Upper lobe of right lung (tissue), 1 donor: ENCODE results near the gene GATAD2B. TPM values are rescaled to one million over a fixed set of nuclear protein-coding genes. Genes with fewer than 3 reads are reported as not detected.

Experiments
- ATAC-seq: fragments of 200-7000 bp; cut with Tn5 transposase; one replicate; pipeline ENCODE4 v1.9.1; 2020; ENCODE audit warnings: mild to moderate bottlenecking, moderate library complexity
- DNase-seq: peaks from one replicate; pipeline ENCODE4 v3.0.0-alpha.2; 2020
- H3K27ac ChIP-seq: fragments of 200-600 bp; one replicate; pipeline ENCODE4 v1.8.0; 2022
- H3K27me3 ChIP-seq: fragments of 200-600 bp; one replicate; pipeline ENCODE4 v1.8.0; 2022; ENCODE audit warnings: mild to moderate bottlenecking
- H3K36me3 ChIP-seq: fragments of 200-600 bp; one replicate; pipeline ENCODE4 v1.8.0; 2022
- H3K4me1 ChIP-seq: fragments of 200-600 bp; one replicate; pipeline ENCODE4 v1.8.0; 2022
- H3K4me3 ChIP-seq: fragments of 200-600 bp; one replicate; pipeline ENCODE4 v1.8.0; 2022; ENCODE audit warnings: mild to moderate bottlenecking
- H3K9me3 ChIP-seq: fragments of 200-600 bp; one replicate; pipeline ENCODE4 v1.8.0; 2022
- CTCF ChIP-seq: fragments of 200-600 bp; IDR thresholded peaks from one replicate; pipeline ENCODE4 v1.8.0; 2022; ENCODE audit warnings: antibody characterized with exemption
- intact Hi-C: fragments of 100-400 bp; cut with DNase I; formaldehyde crosslinking; loops from one replicate; pipeline ENCODE4 v1.11.0; 2022
- long read RNA-seq: library from polyadenylated mRNA; unstranded; transcript quantifications from one replicate; pipeline ENCODE4 v2.0.0, GENCODE V29; 2021
- total RNA-seq: library from RNA; stranded (reverse); fragmentation: NEBNext Ultra II Directional; extraction: Animal tissue kit (Norgen Biotek cat#: 25700); gene quantifications from one replicate; pipeline ENCODE4 v1.2.1, GENCODE V29; 2021
- donor health status: DM: no; HTN: yes; CAD: no; lungs with severe emphysema.

The GATAD2B gene
- 55.1 TPM for total RNA-seq
- long read RNA-seq, full-length matches to known transcripts: 1 of 7 reads
- long read RNA-seq, partial matches to known transcripts: 2 of 7 reads
- long read RNA-seq, other reads (novel, unspliced or antisense): 4 of 7 reads

- TF ChIP-seq CTCF: no peak
- DNase-seq (peak; percentile 100), ATAC-seq (peak; percentile 98)
- Histone ChIP-seq H3K4me1 (peaks cover 31% of the 10 kb centered on the region), H3K27me3 (no peaks in the 10 kb centered on the region), H3K4me3 (peak within 1 kb of the TSS; percentile 67), H3K27ac (peak within 1 kb of the TSS; percentile 86), H3K9me3 (no peaks in the 10 kb centered on the region), H3K36me3 (peaks cover 11% of the 10 kb centered on the region)
- intact Hi-C loops: loop anchor here (10.0 kb wide), 1 partner anchor 108 kb away; no protein-coding TSS in a partner anchor
Measured at GRCh38 chr1:153922972-153923925, at the start of gene GATAD2B. GATAD2B (minus strand) TSS chr1:153922972; CDS start chr1:153828347, 94,625 bp downstream.

GRCh38 chr1:153970346-153970745, 47.6 kb upstream of the GATAD2B start:
- peaks cover 24% of the 10 kb centered on the region for H3K4me1 ChIP-seq
- ATAC-seq: no peak
- no peaks in the 10 kb centered on the region for H3K9me3 ChIP-seq
- DNase-seq: no peak
- no peak overlapping the region for H3K27ac ChIP-seq
- TF ChIP-seq CTCF: no peak
- H3K4me3 ChIP-seq: no peak overlapping the region
- intact Hi-C loops: no loop called here
- H3K27me3 ChIP-seq: no peaks in the 10 kb centered on the region
- peaks cover 22% of the 10 kb centered on the region for H3K36me3 ChIP-seq

GRCh38 chr1:153968972-153969371, 46.2 kb upstream of the GATAD2B start:
- no peak overlapping the region for H3K4me3 ChIP-seq
- no peak for TF ChIP-seq CTCF
- H3K27me3 ChIP-seq: no peaks in the 10 kb centered on the region
- no peaks in the 10 kb centered on the region for H3K9me3 ChIP-seq
- intact Hi-C loops: no loop called here
- H3K4me1 ChIP-seq: peaks cover 24% of the 10 kb centered on the region
- peaks cover 9% of the 10 kb centered on the region for H3K36me3 ChIP-seq
- no peak overlapping the region for H3K27ac ChIP-seq
- no peak for ATAC-seq
- no peak for DNase-seq

GRCh38 chr1:153968408-153968807, 45.6 kb upstream of the GATAD2B start:
- Histone ChIP-seq H3K4me3 (peak overlapping the region; percentile 75), H3K36me3 (peaks cover 3% of the 10 kb centered on the region), H3K27me3 (no peaks in the 10 kb centered on the region), H3K27ac (peak overlapping the region; percentile 24), H3K9me3 (no peaks in the 10 kb centered on the region), H3K4me1 (peaks cover 24% of the 10 kb centered on the region)
- TF ChIP-seq CTCF: no peak
- intact Hi-C loops: no loop called here
- ATAC-seq: no peak
- no peak for DNase-seq

GRCh38 chr1:153968000-153968363, 45.2 kb upstream of the GATAD2B start:
- DNase-seq: peak; percentile 82
- no peak for ATAC-seq
- Histone ChIP-seq H3K36me3 (no peaks in the 10 kb centered on the region), H3K27me3 (no peaks in the 10 kb centered on the region), H3K27ac (peak overlapping the region; percentile 94), H3K4me1 (peaks cover 24% of the 10 kb centered on the region), H3K4me3 (peak overlapping the region; percentile 75), H3K9me3 (no peaks in the 10 kb centered on the region)
- peak; percentile 9 for TF ChIP-seq CTCF
- intact Hi-C loops: no loop called here
